Testis (tissue), 2 donors: ENCODE measurements around the gene MFSD1.

ENCODE experiments used
- POLR2A ChIP-seq: fragments of 450-650 bp; IDR thresholded peaks from one replicate; pipeline ENCODE4 v1.6.1; 2017; ENCODE audit warnings: antibody characterized with exemption, mild to moderate bottlenecking, moderate library complexity
- TF ChIP-seq, protein P1 (sequence below), 3 experiments: fragments of 450-650 bp in 2 of 3; fragments of 200-600 bp in 1 of 3; sonication (generic) in 1 of 3; IDR thresholded peaks; one replicate each; pipeline ENCODE4 v1.5.1; 2016 to 2019; ENCODE audit warnings: antibody characterized with exemption in 3 of 3, mild to moderate bottlenecking in 2 of 3, moderate library complexity in 1 of 3

- TF ChIP-seq POLR2A = no peak
- TF ChIP-seq, protein P1, sequence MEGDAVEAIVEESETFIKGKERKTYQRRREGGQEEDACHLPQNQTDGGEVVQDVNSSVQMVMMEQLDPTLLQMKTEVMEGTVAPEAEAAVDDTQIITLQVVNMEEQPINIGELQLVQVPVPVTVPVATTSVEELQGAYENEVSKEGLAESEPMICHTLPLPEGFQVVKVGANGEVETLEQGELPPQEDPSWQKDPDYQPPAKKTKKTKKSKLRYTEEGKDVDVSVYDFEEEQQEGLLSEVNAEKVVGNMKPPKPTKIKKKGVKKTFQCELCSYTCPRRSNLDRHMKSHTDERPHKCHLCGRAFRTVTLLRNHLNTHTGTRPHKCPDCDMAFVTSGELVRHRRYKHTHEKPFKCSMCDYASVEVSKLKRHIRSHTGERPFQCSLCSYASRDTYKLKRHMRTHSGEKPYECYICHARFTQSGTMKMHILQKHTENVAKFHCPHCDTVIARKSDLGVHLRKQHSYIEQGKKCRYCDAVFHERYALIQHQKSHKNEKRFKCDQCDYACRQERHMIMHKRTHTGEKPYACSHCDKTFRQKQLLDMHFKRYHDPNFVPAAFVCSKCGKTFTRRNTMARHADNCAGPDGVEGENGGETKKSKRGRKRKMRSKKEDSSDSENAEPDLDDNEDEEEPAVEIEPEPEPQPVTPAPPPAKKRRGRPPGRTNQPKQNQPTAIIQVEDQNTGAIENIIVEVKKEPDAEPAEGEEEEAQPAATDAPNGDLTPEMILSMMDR (IDR thresholded peaks at IDR 0.05) = no peak
Observed at GRCh38 chr3:158783051-158783450, 18.8 kb upstream of the MFSD1 start.
